Endothelial cell (in vitro differentiated cells): ENCODE results near the gene RP9. TPM values are rescaled to one million over a fixed set of nuclear protein-coding genes. Genes with fewer than 3 reads are reported as not detected.

Experiments
- DNase-seq: peaks from one replicate; pipeline ENCODE4 v3.0.0; 2021; ENCODE audit warnings: low spot score
- H3K27ac Mint-ChIP-seq: one replicate; pipeline ENCODE4 v1.8.0; 2021; ENCODE audit warnings: mixed read lengths, inconsistent platforms; ENCODE audit not compliant: unreplicated experiment
- H3K27me3 Mint-ChIP-seq: one replicate; pipeline ENCODE4 v1.8.0; 2021; ENCODE audit warnings: mild to moderate bottlenecking, moderate library complexity, mixed read lengths, inconsistent platforms; ENCODE audit not compliant: unreplicated experiment
- H3K36me3 Mint-ChIP-seq: one replicate; pipeline ENCODE4 v1.8.0; 2021; ENCODE audit warnings: mild to moderate bottlenecking, low read depth, mixed read lengths, inconsistent platforms; ENCODE audit not compliant: unreplicated experiment
- H3K4me1 Mint-ChIP-seq: one replicate; pipeline ENCODE4 v1.8.0; 2021; ENCODE audit warnings: mild to moderate bottlenecking, mixed read lengths, inconsistent platforms; ENCODE audit not compliant: unreplicated experiment
- H3K4me3 Mint-ChIP-seq: one replicate; pipeline ENCODE4 v1.8.0; 2021; ENCODE audit warnings: mild to moderate bottlenecking, mixed read lengths, inconsistent platforms; ENCODE audit not compliant: unreplicated experiment
- H3K9me3 Mint-ChIP-seq: one replicate; pipeline ENCODE4 v1.8.0; 2021; ENCODE audit warnings: mixed read lengths, inconsistent platforms; ENCODE audit not compliant: unreplicated experiment
- total RNA-seq: library from RNA; stranded (reverse); fragmentation: NEBNext Ultra II Directional; extraction: Animal tissue kit (Norgen Biotek cat#: 25700); gene quantifications from one replicate; pipeline ENCODE4 v1.2.1, GENCODE V29; 2021; ENCODE audit not compliant: unreplicated experiment
- TF ChIP-seq, protein P1 (sequence below): fragments of 200-600 bp; sonication (generic); IDR thresholded peaks from one replicate; pipeline ENCODE4 v1.5.0; 2021; ENCODE audit warnings: antibody characterized with exemption; ENCODE audit not compliant: unreplicated experiment

RP9 gene
- total RNA-seq, 1 donor from 2014 or later: 25.4 TPM

DNA sequence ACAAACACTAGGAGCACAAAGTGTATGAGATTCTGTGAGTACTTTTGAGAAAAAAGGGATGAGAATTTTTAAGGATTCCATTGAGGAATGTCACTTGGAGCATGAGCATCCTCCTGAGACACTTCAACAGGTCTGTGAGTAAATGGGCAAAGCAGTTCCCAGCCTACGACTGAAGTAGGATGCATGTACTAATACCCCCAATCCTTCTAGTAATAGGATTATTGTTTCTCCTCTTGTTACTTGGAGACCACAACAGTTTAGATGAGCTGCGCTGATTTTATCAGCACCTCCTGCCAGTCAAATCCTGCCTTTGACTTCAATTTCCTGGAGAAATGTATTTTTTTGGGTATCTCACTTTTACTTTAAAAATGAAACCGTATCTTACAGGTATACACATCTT, 21.0 kb upstream of the RP9 start:
- peak overlapping the region; percentile 85 for H3K27ac Mint-ChIP-seq
- no peaks in the 10 kb centered on the region for H3K36me3 Mint-ChIP-seq
- no peaks in the 10 kb centered on the region for H3K9me3 Mint-ChIP-seq
- peaks cover 6% of the 10 kb centered on the region for H3K4me1 Mint-ChIP-seq
- DNase-seq: no peak
- TF ChIP-seq, protein P1, sequence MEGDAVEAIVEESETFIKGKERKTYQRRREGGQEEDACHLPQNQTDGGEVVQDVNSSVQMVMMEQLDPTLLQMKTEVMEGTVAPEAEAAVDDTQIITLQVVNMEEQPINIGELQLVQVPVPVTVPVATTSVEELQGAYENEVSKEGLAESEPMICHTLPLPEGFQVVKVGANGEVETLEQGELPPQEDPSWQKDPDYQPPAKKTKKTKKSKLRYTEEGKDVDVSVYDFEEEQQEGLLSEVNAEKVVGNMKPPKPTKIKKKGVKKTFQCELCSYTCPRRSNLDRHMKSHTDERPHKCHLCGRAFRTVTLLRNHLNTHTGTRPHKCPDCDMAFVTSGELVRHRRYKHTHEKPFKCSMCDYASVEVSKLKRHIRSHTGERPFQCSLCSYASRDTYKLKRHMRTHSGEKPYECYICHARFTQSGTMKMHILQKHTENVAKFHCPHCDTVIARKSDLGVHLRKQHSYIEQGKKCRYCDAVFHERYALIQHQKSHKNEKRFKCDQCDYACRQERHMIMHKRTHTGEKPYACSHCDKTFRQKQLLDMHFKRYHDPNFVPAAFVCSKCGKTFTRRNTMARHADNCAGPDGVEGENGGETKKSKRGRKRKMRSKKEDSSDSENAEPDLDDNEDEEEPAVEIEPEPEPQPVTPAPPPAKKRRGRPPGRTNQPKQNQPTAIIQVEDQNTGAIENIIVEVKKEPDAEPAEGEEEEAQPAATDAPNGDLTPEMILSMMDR: no peak
- H3K27me3 Mint-ChIP-seq: no peaks in the 10 kb centered on the region
- peak overlapping the region; percentile 98 for H3K4me3 Mint-ChIP-seq

DNA sequence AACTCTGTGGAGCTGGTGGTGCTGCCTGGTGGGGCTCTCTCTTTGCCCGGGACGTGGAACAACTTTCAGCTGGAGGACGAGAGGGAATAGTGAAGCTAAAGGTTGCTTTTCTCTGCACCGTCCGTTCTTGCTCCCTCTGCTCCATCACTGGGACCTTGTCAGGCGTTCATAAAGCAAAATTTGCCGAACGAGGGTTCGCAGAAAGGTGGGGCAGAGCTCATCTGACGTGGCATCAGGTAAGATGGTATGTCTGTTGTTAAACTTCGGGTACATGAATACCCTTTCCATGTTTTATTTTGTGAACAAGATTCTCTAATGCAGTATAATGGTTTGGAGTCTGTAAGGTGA, 20.6 kb upstream of the RP9 start:
- DNase-seq: no peak
- no peaks in the 10 kb centered on the region for H3K27me3 Mint-ChIP-seq
- peaks cover 6% of the 10 kb centered on the region for H3K4me1 Mint-ChIP-seq
- H3K4me3 Mint-ChIP-seq: peak overlapping the region; percentile 98
- peak overlapping the region; percentile 85 for H3K27ac Mint-ChIP-seq
- H3K9me3 Mint-ChIP-seq: no peaks in the 10 kb centered on the region
- no peaks in the 10 kb centered on the region for H3K36me3 Mint-ChIP-seq
- TF ChIP-seq, protein P1: no peak

DNA sequence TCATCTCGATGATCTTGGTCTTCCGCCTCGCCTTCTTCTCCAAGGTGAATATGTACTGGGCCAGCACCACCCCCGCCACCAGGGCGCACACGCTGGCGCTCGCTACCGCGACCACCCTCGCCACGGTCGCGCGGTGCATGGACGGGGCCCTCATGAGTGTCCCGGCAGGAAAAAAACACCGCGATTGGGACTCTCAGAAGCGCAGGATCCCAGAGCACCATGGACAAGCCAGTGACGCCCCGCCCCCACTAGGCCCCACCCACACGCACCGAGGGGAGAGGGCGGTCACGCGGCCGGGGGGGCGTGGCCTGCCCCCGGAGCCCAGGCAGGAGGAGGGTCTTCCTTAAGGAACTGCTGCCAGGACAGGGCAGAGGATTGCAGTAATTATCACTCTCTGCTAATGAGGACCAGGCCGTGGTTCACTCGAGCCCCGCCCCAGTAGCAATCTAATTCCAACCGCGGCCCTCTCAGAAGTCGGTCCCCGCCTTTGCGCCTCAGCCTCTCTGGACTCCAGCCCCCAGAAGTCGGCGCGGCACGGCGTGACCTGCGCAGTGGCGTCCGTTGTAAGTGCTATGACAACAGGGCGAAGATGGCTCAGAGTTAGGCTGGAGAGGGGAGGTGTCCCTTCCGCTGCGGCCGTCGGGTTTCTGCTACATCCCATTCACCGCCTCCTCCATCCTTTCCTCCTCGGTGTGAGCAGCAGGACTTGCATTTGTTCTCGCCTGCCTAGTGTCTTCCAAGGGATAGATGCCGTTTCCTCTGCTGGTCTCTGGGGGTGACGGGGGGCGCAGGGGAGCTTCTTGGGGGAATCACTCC, 20.0 kb upstream of the RP9 start, which contains the start of gene BBS9:
TSS of gene BBS9 (plus strand) at position 575 of the 816 bp plus-strand sequence. CDS start 16,689 bp downstream, outside the sequence.
- TF ChIP-seq, protein P1: no peak
- H3K27ac Mint-ChIP-seq: peak within 1 kb of the TSS; percentile 85

DNA sequence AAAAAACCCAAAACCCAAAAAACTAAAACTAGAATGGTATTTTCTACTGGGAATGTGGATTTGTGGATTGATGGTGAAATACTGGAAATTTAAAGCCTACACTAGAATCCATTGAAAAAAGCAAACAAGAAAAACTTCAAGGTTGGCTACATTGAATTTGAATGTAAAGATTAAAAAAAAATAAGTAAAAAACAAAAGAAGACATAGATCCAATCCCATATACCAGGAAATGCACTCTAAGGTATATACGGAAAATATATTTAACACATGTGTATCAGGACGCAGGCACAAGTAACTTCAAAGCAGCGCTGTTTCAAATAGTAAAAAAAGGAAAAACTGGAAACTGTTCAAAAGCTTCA, 19.4 kb upstream of the RP9 start:
- Mint-ChIP-seq H3K4me3 (peak overlapping the region; percentile 98), H3K36me3 (no peaks in the 10 kb centered on the region), H3K27ac (no peak overlapping the region), H3K9me3 (no peaks in the 10 kb centered on the region), H3K4me1 (peaks cover 6% of the 10 kb centered on the region), H3K27me3 (no peaks in the 10 kb centered on the region)
- DNase-seq: no peak
- TF ChIP-seq, protein P1: no peak

More for the DNA sequence above, 20.0 kb upstream of the RP9 start, which contains the start of gene BBS9:
- H3K36me3 Mint-ChIP-seq: no peaks in the 10 kb centered on the region
- peak; percentile 96 for DNase-seq
- no peaks in the 10 kb centered on the region for H3K27me3 Mint-ChIP-seq
- H3K4me3 Mint-ChIP-seq: peak within 1 kb of the TSS; percentile 98
- H3K4me1 Mint-ChIP-seq: peaks cover 6% of the 10 kb centered on the region
- no peaks in the 10 kb centered on the region for H3K9me3 Mint-ChIP-seq

DNA sequence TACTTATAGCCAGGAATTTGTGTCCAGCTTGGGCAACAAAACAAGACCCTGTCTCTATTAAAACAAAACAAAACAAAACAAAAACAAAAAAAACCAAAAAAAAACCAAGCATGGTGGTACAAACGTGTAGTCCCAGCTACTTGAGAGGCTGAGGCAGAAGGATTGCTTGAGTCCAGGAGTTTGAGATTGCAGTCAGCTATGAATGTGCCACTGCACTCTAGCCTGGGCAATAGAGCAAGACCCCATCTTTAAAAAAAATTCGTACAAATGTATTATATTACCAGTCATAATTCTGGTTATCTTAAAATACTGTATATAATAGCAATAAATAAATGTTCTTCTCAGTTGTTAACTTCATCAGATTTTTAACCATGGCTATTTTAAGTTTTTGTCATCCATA, 17.9 kb upstream of the RP9 start:
- H3K36me3 Mint-ChIP-seq: no peaks in the 10 kb centered on the region
- no peaks in the 10 kb centered on the region for H3K27me3 Mint-ChIP-seq
- no peak overlapping the region for H3K4me3 Mint-ChIP-seq
- TF ChIP-seq, protein P1: no peak
- no peak overlapping the region for H3K27ac Mint-ChIP-seq
- DNase-seq: no peak
- peaks cover 6% of the 10 kb centered on the region for H3K4me1 Mint-ChIP-seq
- H3K9me3 Mint-ChIP-seq: no peaks in the 10 kb centered on the region
